ENCODE measurements around the gene CLEC4M.

Gene CLEC4M

GRCh38 chr19:7818806-7819205 is 55.8 kb downstream of the CLEC4M start:
- Histone ChIP-seq H3K4me3 (ENCODE audit: low read length) (no peak overlapping the region), H3K27me3 (ENCODE audit: insufficient read depth, low read length) (peaks cover 8% of the 10 kb centered on the region; the same call in 1 of the 2 replicates), H3K9ac (ENCODE audit: low read depth, low read length) (no peak overlapping the region), H3K9me3 (ENCODE audit: insufficient read depth, low read depth, low read length) (peaks cover 6% of the 10 kb centered on the region; the same call in 1 of the 2 replicates), H3K4me1 (ENCODE audit: insufficient read depth, low read length) (no peaks in the 10 kb centered on the region), H3K27ac (ENCODE audit: low read length) (no peak overlapping the region), H3K36me3 (ENCODE audit: insufficient read depth, low read depth, low read length) (no peaks in the 10 kb centered on the region)
